GM12878 (cell line): ENCODE results near the gene POU3F3. TPM values are rescaled to one million over a fixed set of nuclear protein-coding genes. Genes with fewer than 3 reads are reported as not detected.

Experiments
- ATAC-seq: fragments of 200-7000 bp; cut with Tn5 transposase; 3 replicates; pipeline ENCODE4 v1.9.1; 2020; ENCODE audit warnings: mild to moderate bottlenecking, moderate library complexity
- BruUV-seq: library from RNA; stranded (reverse); fragments of 400-500 nt; replicated peaks from 2 replicates; lab custom pipeline; 2021; lab: Mats Ljungman, UMichigan
- CTCF ChIA-PET: fragments of 300-600 bp; sonication (Branson Sonifier 250); formaldehyde crosslinking; extraction: SDS; loops from one replicate; lab custom pipeline; 2021; ENCODE audit warnings: inconsistent platforms; lab: Yijun Ruan, JAX
- POLR2A ChIA-PET: fragments of 350-600 bp; formaldehyde crosslinking; extraction: SDS; loops from one replicate; lab custom pipeline; 2021; ENCODE audit warnings: inconsistent platforms; lab: Charles Lee
- RAD21 ChIA-PET: fragments of 300-600 bp; sonication (Branson Sonifier 250); formaldehyde crosslinking; loops from one replicate; lab custom pipeline; 2023; ENCODE audit warnings: antibody characterized with exemption; ENCODE audit not compliant: unreplicated experiment; lab: Charles Lee
- SMC1A ChIA-PET: fragments of 300-600 bp; sonication (Branson Sonifier 250); formaldehyde crosslinking; loops from one replicate; lab custom pipeline; 2023; ENCODE audit not compliant: unreplicated experiment, uncharacterized antibody; lab: Charles Lee
- DNase-seq: peaks from one replicate; pipeline ENCODE4 v3.0.0-alpha.2; 2011; ENCODE audit warnings: low read depth, low spot score
- FAIRE-seq: peaks from 3 replicates; lab custom pipeline; 2011; peaks lifted over from hg19 to GRCh38; lab: Jason Lieb, UNC
- H2AFZ ChIP-seq: 2 replicates; pipeline ENCODE4 v1.6.0; 2011; ENCODE audit warnings: low read depth, low read length, control low read depth; ENCODE audit not compliant: control insufficient read depth
- H3K27ac ChIP-seq: 2 replicates; pipeline ENCODE4 v1.5.1; 2011; ENCODE audit warnings: control low read depth; ENCODE audit not compliant: control insufficient read depth, insufficient read depth
- H3K27me3 ChIP-seq, 2 experiments: replicated peaks in 1 of 2; 2 replicates each; pipeline versions ENCODE4 v1.6.0 to v1.6.1; 2011; ENCODE audit warnings: low read length in 1 of 2; ENCODE audit not compliant: control insufficient read depth in 2 of 2, insufficient read depth in 2 of 2
- H3K36me3 ChIP-seq, 2 experiments: 2 replicates each; pipeline ENCODE4 v1.5.1; 2011; ENCODE audit warnings: low read length in 1 of 2; ENCODE audit not compliant: control insufficient read depth in 2 of 2, insufficient read depth in 2 of 2
- H3K4me1 ChIP-seq: 2 replicates; pipeline ENCODE4 v1.6.1; 2011; ENCODE audit warnings: mild to moderate bottlenecking, low read length, moderate library complexity, mixed read lengths; ENCODE audit not compliant: control insufficient read depth, insufficient read depth
- H3K4me2 ChIP-seq: 2 replicates; pipeline ENCODE4 v1.6.0; 2011; ENCODE audit warnings: control low read depth; ENCODE audit not compliant: control insufficient read depth, insufficient read depth
- H3K4me3 ChIP-seq: fragments of 200-600 bp; sonication (generic); 2 replicates; pipeline ENCODE4 v1.5.1; 2016
- H3K79me2 ChIP-seq: 2 replicates; pipeline ENCODE4 v1.6.0; 2011; ENCODE audit warnings: low read length; ENCODE audit not compliant: control insufficient read depth, insufficient read depth
- H3K9ac ChIP-seq: 2 replicates; pipeline ENCODE4 v1.8.0; 2011; ENCODE audit warnings: low read length, control low read depth, mixed read lengths; ENCODE audit not compliant: control insufficient read depth, insufficient read depth
- H3K9me3 ChIP-seq: replicated peaks from 3 replicates; pipeline ENCODE4 v1.5.1; 2011; ENCODE audit warnings: mild to moderate bottlenecking, low read length; ENCODE audit not compliant: control insufficient read depth, insufficient read depth
- H4K20me1 ChIP-seq: 2 replicates; pipeline ENCODE4 v1.6.0; 2011; ENCODE audit not compliant: control insufficient read depth, insufficient read depth
- CREM ChIP-seq: IDR thresholded peaks from 2 replicates; pipeline ENCODE4 v1.6.1; 2014; ENCODE audit warnings: antibody characterized with exemption, low read depth
- IRF4 ChIP-seq: IDR thresholded peaks from 2 replicates; pipeline ENCODE4 v1.6.1; 2011; ENCODE audit warnings: low read depth, low read length
- NFYA ChIP-seq: IDR thresholded peaks from 2 replicates; pipeline ENCODE4 v1.6.1; 2011; ENCODE audit warnings: low read depth, mild to moderate bottlenecking, low read length, improper control_type of control experiment, borderline replicate concordance
- RUNX3 ChIP-seq: IDR thresholded peaks from 2 replicates; pipeline ENCODE4 v1.6.1; 2012; ENCODE audit warnings: low read length, inconsistent platforms
- SP1 ChIP-seq: IDR thresholded peaks from one replicate; pipeline ENCODE4 v1.6.1; 2011; ENCODE audit warnings: low read depth, low read length
- SREBF2 ChIP-seq: IDR thresholded peaks from 2 replicates; pipeline ENCODE4 v1.6.1; 2012; ENCODE audit warnings: mild to moderate bottlenecking, low read length
- TCF7 ChIP-seq: IDR thresholded peaks from 2 replicates; pipeline ENCODE4 v1.6.1; 2014; ENCODE audit warnings: antibody characterized with exemption, borderline replicate concordance
- WRNIP1 ChIP-seq: IDR thresholded peaks from 2 replicates; pipeline ENCODE4 v1.6.1; 2011; ENCODE audit warnings: low read depth, low read length, improper control_type of control experiment, borderline replicate concordance
- WGBS: methylation state at CpG from one replicate; pipeline ENCODE4 v1.1.6; 2016; ENCODE audit warnings: low lambda C conversion rate; ENCODE audit not compliant: insufficient replicate concordance, insufficient coverage; ENCODE audit errors: missing lambda C conversion rate; 5-methylcytosine and 5-hydroxymethylcytosine counted together
- in situ Hi-C: fragments of 300-500 bp; cut with MboI; formaldehyde crosslinking; loops from 9 replicates; pipeline ENCODE4 v1.14.3; 2018; ENCODE audit warnings: mixed read lengths
- intact Hi-C: fragments of 100-400 bp; cut with micrococcal nuclease; formaldehyde crosslinking; loops from one replicate; pipeline ENCODE4 v1.14.2; 2022; ENCODE audit not compliant: unreplicated experiment
- polyA plus RNA-seq, 11 experiments: library from polyadenylated mRNA; depleted of rRNA in 4 of 11; unstranded in 6 of 11; stranded (reverse) in 5 of 11; fragments of >200 nt; fragmentation: Nextera tagmentation in 4 of 11; fragmentation: Illumina TruSeq in 1 of 11; extraction: Ambion mirVana in 4 of 11; extraction: Trizol in 1 of 11; gene quantifications; 1 replicate in 1 of 11; 2 replicates in 10 of 11; pipeline versions ENCODE4 v1.2.1 to v1.2.3, GENCODE V29; 2011 to 2016; ENCODE audit warnings: inconsistent platforms in 2 of 11, missing spikeins in 2 of 11, low read depth in 1 of 11
- total RNA-seq, 4 experiments: library from RNA; depleted of rRNA in 3 of 4; stranded (reverse); fragments of >200 nt in 3 of 4; fragmentation: Illumina TruSeq in 1 of 4; extraction: Trizol in 1 of 4; gene quantifications; 2 replicates each; pipeline versions ENCODE4 v1.2.1 to v1.2.3, GENCODE V29; 2013 to 2021
- TF ChIP-seq, protein P1 (sequence below): fragments of 450-650 bp; IDR thresholded peaks from 2 replicates; pipeline ENCODE4 v1.6.1; 2017; ENCODE audit warnings: borderline replicate concordance
- TF ChIP-seq, protein P2 (sequence below): IDR thresholded peaks from 2 replicates; pipeline ENCODE4 v1.6.1; 2012; ENCODE audit warnings: low read depth, low read length, improper control_type of control experiment

The POU3F3 gene
- total and polyA plus RNA-seq, 10 of the 15 experiments (the other 5 are each of a cell fraction or from before 2014, with no cell fraction given), result not detected

DNA sequence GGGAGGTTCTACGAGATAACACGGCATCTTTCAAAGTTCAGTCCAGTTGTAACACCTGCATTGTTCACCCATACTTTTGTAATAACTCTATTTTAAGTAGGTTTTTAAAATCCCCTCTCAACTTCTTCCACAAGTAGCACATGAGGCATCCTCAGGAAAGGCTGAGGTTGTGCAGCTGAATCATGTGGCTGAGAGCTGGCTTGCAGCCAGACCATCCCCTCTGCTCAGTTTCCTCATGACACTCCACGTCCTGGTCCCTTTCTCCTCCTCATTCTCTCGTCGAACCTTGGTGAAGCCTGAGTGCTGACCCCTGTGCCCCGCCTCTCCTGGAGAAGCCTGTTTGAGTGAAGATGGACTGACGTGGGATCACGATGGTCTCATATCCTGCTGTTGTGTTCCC lies 42.5 kb downstream of the POU3F3 start:
- 1% methylated on average over 8 of the region's 8 CpGs for WGBS
- ATAC-seq (no peak), DNase-seq (no peak), FAIRE-seq (no peak)
- SMC1A ChIA-PET, result no interaction called here
- intact Hi-C loops, result no loop called here
- H3K9me3 ChIP-seq, result no peaks in the 10 kb centered on the region
- CTCF ChIA-PET, result no interaction called here
- RAD21 ChIA-PET, result no interaction called here
- H3K4me2 ChIP-seq, result no peak overlapping the region
- no peaks in the 10 kb centered on the region for H4K20me1 ChIP-seq
- no peaks in the 10 kb centered on the region for H3K36me3 ChIP-seq
- in situ Hi-C loops, result no loop called here
- TF ChIP-seq NFYA (no peak), TCF7 (no peak), WRNIP1 (no peak), CREM (no peak), SP1 (no peak), SREBF2 (no peak), IRF4 (no peak), RUNX3 (no peak)
- TF ChIP-seq, protein P1, sequence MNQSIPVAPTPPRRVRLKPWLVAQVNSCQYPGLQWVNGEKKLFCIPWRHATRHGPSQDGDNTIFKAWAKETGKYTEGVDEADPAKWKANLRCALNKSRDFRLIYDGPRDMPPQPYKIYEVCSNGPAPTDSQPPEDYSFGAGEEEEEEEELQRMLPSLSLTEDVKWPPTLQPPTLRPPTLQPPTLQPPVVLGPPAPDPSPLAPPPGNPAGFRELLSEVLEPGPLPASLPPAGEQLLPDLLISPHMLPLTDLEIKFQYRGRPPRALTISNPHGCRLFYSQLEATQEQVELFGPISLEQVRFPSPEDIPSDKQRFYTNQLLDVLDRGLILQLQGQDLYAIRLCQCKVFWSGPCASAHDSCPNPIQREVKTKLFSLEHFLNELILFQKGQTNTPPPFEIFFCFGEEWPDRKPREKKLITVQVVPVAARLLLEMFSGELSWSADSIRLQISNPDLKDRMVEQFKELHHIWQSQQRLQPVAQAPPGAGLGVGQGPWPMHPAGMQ, result no peak
- TF ChIP-seq, protein P2, sequence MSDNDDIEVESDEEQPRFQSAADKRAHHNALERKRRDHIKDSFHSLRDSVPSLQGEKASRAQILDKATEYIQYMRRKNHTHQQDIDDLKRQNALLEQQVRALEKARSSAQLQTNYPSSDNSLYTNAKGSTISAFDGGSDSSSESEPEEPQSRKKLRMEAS, result no peak
- POLR2A ChIA-PET, result no interaction called here
- H3K4me3 ChIP-seq, result no peak overlapping the region
- H2AFZ ChIP-seq, result no peak overlapping the region
- H3K79me2 ChIP-seq, result no peaks in the 10 kb centered on the region
- H3K27me3 ChIP-seq, result peaks cover 0 to 2% of the 10 kb centered on the region in 2 experiments; a peak in 1 of 4 replicates
- H3K9ac ChIP-seq, result no peak overlapping the region
- no peak overlapping the region for H3K27ac ChIP-seq
- BruUV-seq, result no TSS peak
- no peaks in the 10 kb centered on the region for H3K4me1 ChIP-seq
